A549 (cell line): ENCODE measurements around the gene FNTB. TPM values are rescaled to one million over a fixed set of nuclear protein-coding genes. Genes with fewer than 3 reads are reported as not detected.

Experiments
- ATAC-seq, 2 experiments: fragments of 200-7000 bp in 1 of 2; fragments of >200 bp in 1 of 2; cut with Nextera tagmentation in 1 of 2; cut with Tn5 transposase in 1 of 2; 3 replicates each; pipeline versions ENCODE4 v1.8.0 to v1.9.1; 2018 to 2020; ENCODE audit warnings: mild to moderate bottlenecking in 1 of 2, moderate library complexity in 1 of 2
- CTCF ChIA-PET: fragments of 300-600 bp; sonication (Branson Sonifier 250); formaldehyde crosslinking; extraction: SDS; loops from one replicate; lab custom pipeline; 2021; ENCODE audit warnings: antibody characterized with exemption, inconsistent platforms; lab: Yijun Ruan, JAX
- POLR2A ChIA-PET: fragments of 350-600 bp; formaldehyde crosslinking; extraction: SDS; loops from one replicate; lab custom pipeline; 2021; ENCODE audit warnings: antibody characterized with exemption, inconsistent platforms; lab: Yijun Ruan, JAX
- DNase-seq, 2 experiments: peaks; one replicate each; pipeline versions ENCODE4 v3.0.0 to v3.0.0-alpha.2; 2011 to 2016; ENCODE audit warnings: low read depth in 1 of 2, low spot score in 1 of 2
- FAIRE-seq: peaks from 2 replicates; lab custom pipeline; 2011; peaks lifted over from hg19 to GRCh38; lab: Jason Lieb, UNC
- H3K27ac ChIP-seq, 2 experiments: fragments of >200 bp; sonication (Bioruptor Twin); formaldehyde crosslinking; 3 replicates each; pipeline ENCODE4 v1.5.1; 2016 to 2017
- H3K4me1 ChIP-seq: fragments of >200 bp; sonication (Bioruptor Twin); formaldehyde crosslinking; 3 replicates; pipeline ENCODE4 v1.6.1; 2016
- H3K4me2 ChIP-seq: fragments of >200 bp; sonication (Bioruptor Twin); formaldehyde crosslinking; 3 replicates; pipeline ENCODE4 v1.6.1; 2016
- H3K4me3 ChIP-seq: fragments of >200 bp; sonication (Bioruptor Twin); formaldehyde crosslinking; 3 replicates; pipeline ENCODE4 v1.5.1; 2016
- H3K9me3 ChIP-seq: fragments of >200 bp; sonication (Bioruptor Twin); formaldehyde crosslinking; 3 replicates; pipeline ENCODE4 v1.6.1; 2016
- BHLHE40 ChIP-seq: IDR thresholded peaks from 2 replicates; pipeline ENCODE4 v1.6.1; 2012; ENCODE audit warnings: low read depth, low read length, inconsistent platforms
- CBX2 ChIP-seq: fragments of 200-600 bp; sonication (generic); IDR thresholded peaks from 2 replicates; pipeline ENCODE4 v1.6.1; 2016; ENCODE audit warnings: low read depth, mild to moderate bottlenecking, borderline replicate concordance
- EHF ChIP-seq: fragments of 250-450 bp; sonication (Bioruptor Pico); IDR thresholded peaks from 2 replicates; pipeline ENCODE4 v1.5.0; 2020; ENCODE audit warnings: mild to moderate bottlenecking
- ELK1 ChIP-seq: fragments of 150-350 bp; IDR thresholded peaks from 2 replicates; pipeline ENCODE4 v1.6.1; 2014; ENCODE audit warnings: low read depth, mild to moderate bottlenecking, low read length
- FOSL2 ChIP-seq, 2 experiments: fragments of 450-650 bp in 1 of 2; fragments of >200 bp in 1 of 2; sonication (Bioruptor Twin) in 1 of 2; formaldehyde crosslinking; IDR thresholded peaks; 2 replicates each; pipeline versions ENCODE4 v1.5.0 to v1.6.1; 2016 to 2020; ENCODE audit warnings: mild to moderate bottlenecking in 1 of 2, moderate library complexity in 1 of 2
- GATA3 ChIP-seq: IDR thresholded peaks from 2 replicates; pipeline ENCODE4 v1.6.1; 2012; ENCODE audit warnings: borderline replicate concordance
- HDAC2 ChIP-seq: fragments of 200-600 bp; sonication (generic); IDR thresholded peaks from 2 replicates; pipeline ENCODE4 v1.6.1; 2016
- HES2 ChIP-seq: fragments of >200 bp; sonication (Bioruptor Twin); formaldehyde crosslinking; IDR thresholded peaks from 2 replicates; pipeline ENCODE4 v1.6.1; 2016
- HEYL ChIP-seq: fragments of 250-450 bp; sonication (Bioruptor Pico); IDR thresholded peaks from 2 replicates; pipeline ENCODE4 v1.8.0; 2021; ENCODE audit warnings: mild to moderate bottlenecking, moderate library complexity
- HOXA7 ChIP-seq: fragments of 250-450 bp; sonication (Bioruptor Pico); IDR thresholded peaks from 2 replicates; pipeline ENCODE4 v1.5.0; 2020; ENCODE audit warnings: mild to moderate bottlenecking, moderate library complexity
- HOXB13 ChIP-seq: fragments of 250-450 bp; sonication (Bioruptor Pico); IDR thresholded peaks from 2 replicates; pipeline ENCODE4 v1.5.0; 2020; ENCODE audit warnings: low read depth, mild to moderate bottlenecking, moderate library complexity
- JUN ChIP-seq, 2 experiments: fragments of >200 bp; sonication (Bioruptor Twin); formaldehyde crosslinking; IDR thresholded peaks; 2 replicates in 1 of 2; 3 replicates in 1 of 2; pipeline ENCODE4 v1.6.1; 2016 to 2017
- JUNB ChIP-seq: fragments of >200 bp; sonication (Bioruptor Twin); formaldehyde crosslinking; IDR thresholded peaks from 2 replicates; pipeline ENCODE4 v1.6.1; 2016
- KDM1A ChIP-seq: fragments of 200-600 bp; sonication (generic); IDR thresholded peaks from 2 replicates; pipeline ENCODE4 v1.6.1; 2016; ENCODE audit warnings: low read depth, mild to moderate bottlenecking
- KDM5A ChIP-seq: fragments of 200-600 bp; sonication (generic); IDR thresholded peaks from 2 replicates; pipeline ENCODE4 v1.6.1; 2016; ENCODE audit warnings: antibody characterized with exemption, mild to moderate bottlenecking
- MAFK ChIP-seq: fragments of 450-650 bp; IDR thresholded peaks from 2 replicates; pipeline ENCODE4 v1.6.1; 2014; ENCODE audit not compliant: partially characterized antibody
- MYC ChIP-seq: IDR thresholded peaks from 2 replicates; pipeline ENCODE4 v1.6.1; 2012; ENCODE audit warnings: mild to moderate bottlenecking, inconsistent platforms, low read length, improper control_type of control experiment, borderline replicate concordance
- RARB ChIP-seq: fragments of 250-450 bp; sonication (Bioruptor Pico); IDR thresholded peaks from 2 replicates; pipeline ENCODE4 v1.8.0; 2021; ENCODE audit warnings: mild to moderate bottlenecking, moderate library complexity
- REST ChIP-seq: fragments of 200-600 bp; sonication (generic); IDR thresholded peaks from 2 replicates; pipeline ENCODE4 v1.6.1; 2016; ENCODE audit warnings: antibody characterized with exemption, mild to moderate bottlenecking, moderate library complexity
- ZC3H11A ChIP-seq: fragments of 450-650 bp; IDR thresholded peaks from 2 replicates; pipeline ENCODE4 v1.6.1; 2014; ENCODE audit warnings: antibody characterized with exemption, mild to moderate bottlenecking
- WGBS: methylation state at CpG from one replicate; pipeline ENCODE4 v1.1.6; 2017; ENCODE audit errors: missing lambda C conversion rate; 5-methylcytosine and 5-hydroxymethylcytosine counted together
- polyA plus RNA-seq, 4 experiments: library from polyadenylated mRNA; depleted of rRNA in 3 of 4; stranded (reverse); fragments of >200 nt; fragmentation: RNase III in 1 of 4; extraction: RNeasy Plus Mini Kit Qiagen cat#74134 plus additional on column Dnase treatment in 1 of 4; gene quantifications; 2 replicates in 3 of 4; 3 replicates in 1 of 4; pipeline ENCODE4 v1.2.3, GENCODE V29; 2011 to 2017

The FNTB gene
- polyA plus RNA-seq, 2 of the 4 experiments (the other 2 are of a cell fraction) = 28.5 to 41.9 TPM

GRCh38 chr14:65000898-65001591 lies 14.3 kb downstream of the FNTB start:
- no peak overlapping the region for H3K27ac ChIP-seq
- 90% methylated on average over 6 of the region's 6 CpGs for WGBS
- H3K4me3 ChIP-seq = no peak overlapping the region
- no peak for DNase-seq
- H3K9me3 ChIP-seq = no peaks in the 10 kb centered on the region
- peaks cover 7% of the 10 kb centered on the region for H3K4me1 ChIP-seq
- FAIRE-seq = no peak
- TF ChIP-seq REST = no peak
- no peak for TF ChIP-seq HEYL
- no peak for TF ChIP-seq FOSL2 (IDR thresholded peaks at IDR 0.05)
- TF ChIP-seq FOSL2 (CRISPR knock-in tag; IDR thresholded peaks at IDR 0.05) = no peak
- no peak for TF ChIP-seq HOXA7 (CRISPR knock-in tag)
- no peak for TF ChIP-seq HOXB13 (CRISPR knock-in tag)
- POLR2A ChIA-PET = interaction anchor here (0.7 kb wide), 1 partner anchor 102 kb away, joined by 4 read pairs; no protein-coding TSS in a partner anchor
- no peak overlapping the region for H3K4me2 ChIP-seq
- no peak for ATAC-seq
- CTCF ChIA-PET = interaction anchor here (1.7 kb wide), 1 partner anchor 19 kb away, joined by 7 read pairs; no protein-coding TSS in a partner anchor

GRCh38 chr14:65001723-65002122 lies 15.0 kb downstream of the FNTB start:
- H3K4me2 ChIP-seq = no peak overlapping the region
- 94% methylated on average over 6 of the region's 6 CpGs for WGBS
- FAIRE-seq (no peak), DNase-seq (no peak), ATAC-seq (no peak)
- H3K4me1 ChIP-seq = peaks cover 14% of the 10 kb centered on the region
- H3K4me3 ChIP-seq = no peak overlapping the region
- no peaks in the 10 kb centered on the region for H3K9me3 ChIP-seq
- CTCF ChIA-PET = interaction anchor here (1.7 kb wide), 1 partner anchor 18 kb away, joined by 7 read pairs; no protein-coding TSS in a partner anchor
- TF ChIP-seq HOXB13 (CRISPR knock-in tag) (no peak), CBX2 (no peak), ELK1 (no peak), HDAC2 (no peak), KDM1A (no peak)
- POLR2A ChIA-PET = no interaction called here
- no peak overlapping the region for H3K27ac ChIP-seq

GRCh38 chr14:65002586-65003210 lies 16.0 kb downstream of the FNTB start:
- peaks cover 14% of the 10 kb centered on the region for H3K4me1 ChIP-seq
- CTCF ChIA-PET = no interaction called here
- POLR2A ChIA-PET = no interaction called here
- no peak overlapping the region for H3K4me2 ChIP-seq
- 82% methylated on average over 6 of the region's 6 CpGs for WGBS
- ATAC-seq (no peak), FAIRE-seq (no peak)
- no peak for TF ChIP-seq EHF
- TF ChIP-seq JUNB = no peak
- TF ChIP-seq, all 56 proteins: peak for 0
- H3K27ac ChIP-seq = no peak overlapping the region
- H3K9me3 ChIP-seq = no peaks in the 10 kb centered on the region
- no peak overlapping the region for H3K4me3 ChIP-seq
- DNase-seq = no peak

GRCh38 chr14:65003394-65003793 lies 16.7 kb downstream of the FNTB start:
- DNase-seq (no peak), ATAC-seq (no peak), FAIRE-seq (no peak)
- TF ChIP-seq BHLHE40 (no peak), MYC (no peak), HDAC2 (no peak), HES2 (no peak), JUN (IDR thresholded peaks at IDR 0.05) (no peak), ZC3H11A (no peak), MAFK (no peak), RARB (CRISPR knock-in tag) (no peak), KDM5A (no peak), GATA3 (no peak)
- no peak overlapping the region for H3K27ac ChIP-seq
- POLR2A ChIA-PET = no interaction called here
- no peak overlapping the region for H3K4me2 ChIP-seq
- CTCF ChIA-PET = interaction anchor here (1.1 kb wide), 1 partner anchor 16 kb away, joined by 3 read pairs; no protein-coding TSS in a partner anchor
- no peak overlapping the region for H3K4me3 ChIP-seq
- H3K4me1 ChIP-seq = peaks cover 11% of the 10 kb centered on the region
- WGBS = 88% methylated on average over 2 of the region's 2 CpGs
- H3K9me3 ChIP-seq = no peaks in the 10 kb centered on the region
